VCaP (cell line): ENCODE measurements around the gene RPS23.

Experiments used
- H3K27ac ChIP-seq: fragments of 450-650 bp; 2 replicates; pipeline ENCODE4 v1.5.1; 2017
- CTCF ChIP-seq: fragments of 450-650 bp; conservative IDR thresholded peaks from 2 replicates; pipeline ENCODE4 v1.5.1; 2017; ENCODE audit warnings: mild to moderate bottlenecking, moderate library complexity

Gene RPS23

GRCh38 chr5:82277987-82278710 is at the start of gene RPS23:
RPS23 (minus strand) TSS chr5:82278354; CDS start chr5:82278323, 31 bp downstream.
- peak within 1 kb of the TSS; percentile 84 for H3K27ac ChIP-seq
- no peak for TF ChIP-seq CTCF

GRCh38 chr5:82327941-82328340 is 49.8 kb upstream of the RPS23 start:
- no peak overlapping the region for H3K27ac ChIP-seq
- no peak for TF ChIP-seq CTCF

- no peak for TF ChIP-seq CTCF
- H3K27ac ChIP-seq: no peak overlapping the region
Measured at GRCh38 chr5:82325996-82326395, 47.8 kb upstream of the RPS23 start.

- H3K27ac ChIP-seq: no peak overlapping the region
- no peak for TF ChIP-seq CTCF
Measured at GRCh38 chr5:82325155-82325554, 47.0 kb upstream of the RPS23 start.

GRCh38 chr5:82320966-82321365 is 42.8 kb upstream of the RPS23 start:
- no peak for TF ChIP-seq CTCF
- H3K27ac ChIP-seq: no peak overlapping the region

- TF ChIP-seq CTCF: no peak
- H3K27ac ChIP-seq: no peak overlapping the region
Measured at GRCh38 chr5:82319651-82320376, 41.7 kb upstream of the RPS23 start.

- H3K27ac ChIP-seq: no peak overlapping the region
- TF ChIP-seq CTCF: no peak
Measured at GRCh38 chr5:82319192-82319591, 41.0 kb upstream of the RPS23 start.
